LNCaP clone FGC (cell line): ENCODE measurements around the gene DCTN4.
A peak's percentile ranks its signal among the peaks of the same experiment; 100 is the strongest.

ENCODE experiments used
- DNase-seq: peaks from one replicate; pipeline ENCODE4 v3.0.0-alpha.2; 2011; ENCODE audit warnings: low read depth
- H3K4me3 ChIP-seq: 2 replicates; pipeline ENCODE4 v1.5.1; 2011; ENCODE audit warnings: mild to moderate bottlenecking, low read depth, low read length, control low read depth
- CTCF ChIP-seq: IDR thresholded peaks from 2 replicates; pipeline ENCODE4 v1.5.1; 2012; ENCODE audit warnings: mild to moderate bottlenecking; ENCODE audit not compliant: control insufficient read depth, insufficient read depth; ENCODE audit errors: extremely low read depth

The DCTN4 gene

GRCh38 chr5:150789943-150790611 is 31.3 kb upstream of the DCTN4 start:
- no peak overlapping the region for H3K4me3 ChIP-seq
- DNase-seq, result no peak
- TF ChIP-seq CTCF, result no peak

GRCh38 chr5:150789450-150789849 is 30.6 kb upstream of the DCTN4 start:
- no peak for TF ChIP-seq CTCF
- no peak for DNase-seq
- no peak overlapping the region for H3K4me3 ChIP-seq

- H3K4me3 ChIP-seq, result no peak overlapping the region
- DNase-seq, result no peak
- TF ChIP-seq CTCF, result no peak
Measured at GRCh38 chr5:150788977-150789376, 30.2 kb upstream of the DCTN4 start.

GRCh38 chr5:150787656-150788055 is 28.8 kb upstream of the DCTN4 start:
- H3K4me3 ChIP-seq, result no peak overlapping the region
- no peak for TF ChIP-seq CTCF
- DNase-seq, result no peak

- TF ChIP-seq CTCF, result no peak
- no peak for DNase-seq
- no peak overlapping the region for H3K4me3 ChIP-seq
Measured at GRCh38 chr5:150786876-150787275, 28.1 kb upstream of the DCTN4 start.

GRCh38 chr5:150785950-150786349 is 27.1 kb upstream of the DCTN4 start:
- H3K4me3 ChIP-seq, result no peak overlapping the region
- no peak for TF ChIP-seq CTCF
- DNase-seq, result no peak

GRCh38 chr5:150783422-150783928 is 24.7 kb upstream of the DCTN4 start:
- DNase-seq, result peak; percentile 95
- no peak overlapping the region for H3K4me3 ChIP-seq
- TF ChIP-seq CTCF, result no peak
